GDM1 (cell line): ENCODE data around the gene LCN6.
"Not testable (repeated sequence)": the region's sequence is repeated elsewhere in the genome, so short reads cannot be mapped to it uniquely, and the experiment has no call there.

ENCODE experiments used
- DNase-seq: peaks from one replicate; lab custom pipeline; 2025; lab: John Stamatoyannopoulos, UW

LCN6 gene

GRCh38 chr9:136782452-136782851 lies 34.1 kb upstream of the LCN6 start:
- DNase-seq = no peak

GRCh38 chr9:136779808-136780207 lies 31.5 kb upstream of the LCN6 start:
- DNase-seq = no peak

- DNase-seq = no peak
Observed at GRCh38 chr9:136777359-136777758, 29.0 kb upstream of the LCN6 start.

GRCh38 chr9:136776947-136777346 lies 28.6 kb upstream of the LCN6 start:
- DNase-seq = no peak

- DNase-seq = no peak
Observed at GRCh38 chr9:136775191-136775590, 26.9 kb upstream of the LCN6 start.

- DNase-seq = no peak
Observed at GRCh38 chr9:136774416-136775045, 26.2 kb upstream of the LCN6 start.

GRCh38 chr9:136773386-136774044 lies 25.2 kb upstream of the LCN6 start:
- peak; percentile 56 for DNase-seq

GRCh38 chr9:136771907-136772415 lies 23.6 kb upstream of the LCN6 start:
- no peak for DNase-seq

GRCh38 chr9:136769710-136770191 lies 21.4 kb upstream of the LCN6 start:
- DNase-seq = peak; percentile 19

GRCh38 chr9:136766410-136767120 lies 18.2 kb upstream of the LCN6 start:
- DNase-seq = not testable (repeated sequence)

GRCh38 chr9:136765745-136766409 lies 17.6 kb upstream of the LCN6 start:
- DNase-seq = not testable (repeated sequence)

GRCh38 chr9:136765041-136765440 lies 16.7 kb upstream of the LCN6 start:
- no peak for DNase-seq

GRCh38 chr9:136764301-136764891 lies 16.1 kb upstream of the LCN6 start, which contains the start of gene LCN15:
TSS of gene LCN15 (minus strand) at chr9:136764518. CDS start at chr9:136764488, 30 bp downstream.
- DNase-seq = no peak

- DNase-seq = no peak
Observed at GRCh38 chr9:136763649-136764035, 15.3 kb upstream of the LCN6 start.

GRCh38 chr9:136762915-136763648 lies 14.8 kb upstream of the LCN6 start:
- no peak for DNase-seq

GRCh38 chr9:136762221-136762691 lies 13.9 kb upstream of the LCN6 start:
- no peak for DNase-seq

- no peak for DNase-seq
Observed at GRCh38 chr9:136761545-136761981, 13.2 kb upstream of the LCN6 start.

GRCh38 chr9:136760834-136761544 lies 12.7 kb upstream of the LCN6 start:
- DNase-seq = peak; percentile 20

GRCh38 chr9:136760424-136760823 lies 12.1 kb upstream of the LCN6 start:
- no peak for DNase-seq
